Measurements from ENCODE around the gene ABHD16A. TPM values are rescaled to one million over a fixed set of nuclear protein-coding genes. Genes with fewer than 3 reads are reported as not detected.
A peak's percentile ranks its signal among the peaks of the same experiment; 100 is the strongest.

The ABHD16A gene
- total RNA-seq, 1 donor from 2014 or later = 50.1 TPM

GRCh38 chr6:31680226-31681134 is 22.6 kb downstream of the ABHD16A start, which contains the start of gene LY6G5C:
LY6G5C (minus strand) TSS chr6:31681067; CDS start chr6:31680373, 694 bp downstream.
- Histone ChIP-seq H3K9ac (ENCODE audit: low read depth in 1 of 3, low read length in 3 of 3) (peak within 1 kb of the TSS; percentile 74 to 80 (median 78)), H3K4me1 (ENCODE audit: control insufficient read depth in 3 of 3, insufficient read depth in 3 of 3, low read length in 3 of 3) (peaks cover 15 to 25% (median 18%) of the 10 kb centered on the region in 3 donors), H3K9me3 (ENCODE audit: control insufficient read depth in 3 of 3, low read length in 3 of 3) (no peaks in the 10 kb centered on the region), H3K4me3 (ENCODE audit: low read length in 3 of 3) (peak within 1 kb of the TSS; percentile 74 to 81 (median 81)), H3K27ac (ENCODE audit: low read depth, low read length) (peak within 1 kb of the TSS; percentile 59), H3K27me3 (ENCODE audit: control insufficient read depth in 3 of 3, insufficient read depth in 3 of 3, low read length in 3 of 3) (no peaks in the 10 kb centered on the region), H3K36me3 (ENCODE audit: control insufficient read depth in 3 of 3, insufficient read depth in 3 of 3, low read length in 3 of 3) (peaks cover 1 to 6% (median 4%) of the 10 kb centered on the region in 3 donors)

- H3K36me3 ChIP-seq (ENCODE audit: control insufficient read depth in 3 of 3, insufficient read depth in 3 of 3, low read length in 3 of 3) = peaks cover 4 to 12% (median 7%) of the 10 kb centered on the region in 3 donors
- H3K9me3 ChIP-seq (ENCODE audit: control insufficient read depth in 3 of 3, low read length in 3 of 3) = no peaks in the 10 kb centered on the region
- no peaks in the 10 kb centered on the region for H3K27me3 ChIP-seq (ENCODE audit: control insufficient read depth in 3 of 3, insufficient read depth in 3 of 3, low read length in 3 of 3)
- peaks cover 15 to 25% (median 18%) of the 10 kb centered on the region in 3 donors for H3K4me1 ChIP-seq (ENCODE audit: control insufficient read depth in 3 of 3, insufficient read depth in 3 of 3, low read length in 3 of 3)
- no peak overlapping the region for H3K4me3 ChIP-seq (ENCODE audit: low read length in 3 of 3)
- no peak overlapping the region for H3K9ac ChIP-seq (ENCODE audit: low read depth in 1 of 3, low read length in 3 of 3)
- no peak overlapping the region for H3K27ac ChIP-seq (ENCODE audit: low read depth, low read length)
Measured at GRCh38 chr6:31677955-31678354, 25.2 kb downstream of the ABHD16A start.

- H3K9me3 ChIP-seq (ENCODE audit: control insufficient read depth in 3 of 3, low read length in 3 of 3) = no peaks in the 10 kb centered on the region
- H3K9ac ChIP-seq (ENCODE audit: low read depth in 1 of 3, low read length in 3 of 3) = no peak overlapping the region
- H3K4me1 ChIP-seq (ENCODE audit: control insufficient read depth in 3 of 3, insufficient read depth in 3 of 3, low read length in 3 of 3) = peaks cover 15 to 25% (median 18%) of the 10 kb centered on the region in 3 donors
- no peak overlapping the region for H3K4me3 ChIP-seq (ENCODE audit: low read length in 3 of 3)
- peaks cover 11 to 20% (median 11%) of the 10 kb centered on the region in 3 donors for H3K36me3 ChIP-seq (ENCODE audit: control insufficient read depth in 3 of 3, insufficient read depth in 3 of 3, low read length in 3 of 3)
- H3K27me3 ChIP-seq (ENCODE audit: control insufficient read depth in 3 of 3, insufficient read depth in 3 of 3, low read length in 3 of 3) = no peaks in the 10 kb centered on the region
- H3K27ac ChIP-seq (ENCODE audit: low read depth, low read length) = no peak overlapping the region
Measured at GRCh38 chr6:31676904-31677303, 26.2 kb downstream of the ABHD16A start.

- H3K9me3 ChIP-seq (ENCODE audit: control insufficient read depth in 3 of 3, low read length in 3 of 3) = no peaks in the 10 kb centered on the region
Measured at GRCh38 chr6:31676322-31676903, 26.7 kb downstream of the ABHD16A start.

GRCh38 chr6:31669676-31670075 is 33.4 kb downstream of the ABHD16A start, which contains the start of gene LY6G5B:
LY6G5B (plus strand) TSS chr6:31669976; CDS start chr6:31670951, 975 bp downstream.
- no peaks in the 10 kb centered on the region for H3K9me3 ChIP-seq (ENCODE audit: control insufficient read depth in 3 of 3, low read length in 3 of 3)
- peaks cover 57 to 69% (median 59%) of the 10 kb centered on the region in 3 donors for H3K36me3 ChIP-seq (ENCODE audit: control insufficient read depth in 3 of 3, insufficient read depth in 3 of 3, low read length in 3 of 3)
- no peak within 1 kb of the TSS for H3K4me3 ChIP-seq (ENCODE audit: low read length in 3 of 3)
- H3K4me1 ChIP-seq (ENCODE audit: control insufficient read depth in 3 of 3, insufficient read depth in 3 of 3, low read length in 3 of 3) = peaks cover 10 to 32% (median 13%) of the 10 kb centered on the region in 3 donors
- H3K27ac ChIP-seq (ENCODE audit: low read depth, low read length) = no peak within 1 kb of the TSS
- H3K9ac ChIP-seq (ENCODE audit: low read depth in 1 of 3, low read length in 3 of 3) = no peak within 1 kb of the TSS
- no peaks in the 10 kb centered on the region for H3K27me3 ChIP-seq (ENCODE audit: control insufficient read depth in 3 of 3, insufficient read depth in 3 of 3, low read length in 3 of 3)

More at GRCh38 chr6:31676322-31676903, 26.7 kb downstream of the ABHD16A start:
- H3K9ac ChIP-seq (ENCODE audit: low read depth in 1 of 3, low read length in 3 of 3) = no peak overlapping the region
- peaks cover 11 to 22% (median 16%) of the 10 kb centered on the region in 3 donors for H3K4me1 ChIP-seq (ENCODE audit: control insufficient read depth in 3 of 3, insufficient read depth in 3 of 3, low read length in 3 of 3)
- peaks cover 16 to 25% (median 16%) of the 10 kb centered on the region in 3 donors for H3K36me3 ChIP-seq (ENCODE audit: control insufficient read depth in 3 of 3, insufficient read depth in 3 of 3, low read length in 3 of 3)
- no peaks in the 10 kb centered on the region for H3K27me3 ChIP-seq (ENCODE audit: control insufficient read depth in 3 of 3, insufficient read depth in 3 of 3, low read length in 3 of 3)
- no peak overlapping the region for H3K4me3 ChIP-seq (ENCODE audit: low read length in 3 of 3)
- H3K27ac ChIP-seq (ENCODE audit: low read depth, low read length) = no peak overlapping the region

- Histone ChIP-seq H3K36me3 (ENCODE audit: control insufficient read depth in 3 of 3, insufficient read depth in 3 of 3, low read length in 3 of 3) (peaks cover 52 to 63% (median 57%) of the 10 kb centered on the region in 3 donors), H3K4me1 (ENCODE audit: control insufficient read depth in 3 of 3, insufficient read depth in 3 of 3, low read length in 3 of 3) (peaks cover 28 to 54% (median 39%) of the 10 kb centered on the region in 3 donors), H3K9ac (ENCODE audit: low read depth in 1 of 3, low read length in 3 of 3) (peak overlapping the region; percentile 92 to 98 (median 96)), H3K4me3 (ENCODE audit: low read length in 3 of 3) (peak overlapping the region; percentile 94 to 98 (median 95)), H3K27ac (ENCODE audit: low read depth, low read length) (peak overlapping the region; percentile 95), H3K9me3 (ENCODE audit: control insufficient read depth in 3 of 3, low read length in 3 of 3) (no peaks in the 10 kb centered on the region), H3K27me3 (ENCODE audit: control insufficient read depth in 3 of 3, insufficient read depth in 3 of 3, low read length in 3 of 3) (no peaks in the 10 kb centered on the region)
Measured at GRCh38 chr6:31666337-31666965, 36.7 kb downstream of the ABHD16A start.

GRCh38 chr6:31665501-31666336 is 37.4 kb downstream of the ABHD16A start, which contains the start of gene CSNK2B:
CSNK2B (plus strand) TSS chr6:31666080; CDS start chr6:31666832, 752 bp downstream.
- Histone ChIP-seq H3K27me3 (ENCODE audit: control insufficient read depth in 3 of 3, insufficient read depth in 3 of 3, low read length in 3 of 3) (no peaks in the 10 kb centered on the region), H3K27ac (ENCODE audit: low read depth, low read length) (peak within 1 kb of the TSS; percentile 95), H3K9ac (ENCODE audit: low read depth in 1 of 3, low read length in 3 of 3) (peak within 1 kb of the TSS; percentile 97 to 98 (median 98)), H3K4me1 (ENCODE audit: control insufficient read depth in 3 of 3, insufficient read depth in 3 of 3, low read length in 3 of 3) (peaks cover 32 to 60% (median 43%) of the 10 kb centered on the region in 3 donors), H3K4me3 (ENCODE audit: low read length in 3 of 3) (peak within 1 kb of the TSS; percentile 94 to 98 (median 97)), H3K9me3 (ENCODE audit: control insufficient read depth in 3 of 3, low read length in 3 of 3) (no peaks in the 10 kb centered on the region), H3K36me3 (ENCODE audit: control insufficient read depth in 3 of 3, insufficient read depth in 3 of 3, low read length in 3 of 3) (peaks cover 45 to 56% (median 50%) of the 10 kb centered on the region in 3 donors)

- H3K4me3 ChIP-seq (ENCODE audit: low read length in 3 of 3) = peak within 1 kb of the TSS; percentile 90 to 98 (median 97)
- peaks cover 36 to 66% (median 47%) of the 10 kb centered on the region in 3 donors for H3K4me1 ChIP-seq (ENCODE audit: control insufficient read depth in 3 of 3, insufficient read depth in 3 of 3, low read length in 3 of 3)
- H3K27me3 ChIP-seq (ENCODE audit: control insufficient read depth in 3 of 3, insufficient read depth in 3 of 3, low read length in 3 of 3) = no peaks in the 10 kb centered on the region
- H3K36me3 ChIP-seq (ENCODE audit: control insufficient read depth in 3 of 3, insufficient read depth in 3 of 3, low read length in 3 of 3) = peaks cover 39 to 50% (median 44%) of the 10 kb centered on the region in 3 donors
- H3K9ac ChIP-seq (ENCODE audit: low read depth in 1 of 3, low read length in 3 of 3) = peak within 1 kb of the TSS; percentile 97 to 98 (median 98)
- peak within 1 kb of the TSS; percentile 95 for H3K27ac ChIP-seq (ENCODE audit: low read depth, low read length)
- H3K9me3 ChIP-seq (ENCODE audit: control insufficient read depth in 3 of 3, low read length in 3 of 3) = no peaks in the 10 kb centered on the region
Measured at GRCh38 chr6:31664790-31665500, 38.2 kb downstream of the ABHD16A start, which contains the start of gene GPANK1. GPANK1 (minus strand) TSS chr6:31664997; CDS start chr6:31664478, 519 bp downstream.
